ENCODE data around the gene MGA.

The MGA gene

DNA sequence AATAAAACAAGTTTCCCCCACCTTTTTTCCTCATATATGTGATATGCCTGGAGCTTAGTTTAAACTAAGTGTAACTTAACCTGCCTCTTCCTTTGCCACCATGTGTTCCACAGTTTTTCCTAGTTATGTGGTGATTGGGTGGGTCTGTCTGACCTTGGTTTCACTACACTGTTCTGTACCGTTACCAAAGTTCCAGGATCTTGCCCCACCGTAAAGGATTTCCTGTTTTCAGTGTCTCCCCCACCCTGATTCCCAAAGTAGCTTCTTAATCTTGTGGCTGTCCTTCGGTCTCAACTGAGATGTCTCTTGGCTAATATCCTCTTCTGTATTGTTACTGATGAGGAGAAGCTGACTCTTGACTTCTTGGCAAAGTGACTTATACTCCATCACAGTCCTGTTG lies 6.4 kb upstream of the MGA start:
- ATAC-seq, result no peak
- no peak for TF ChIP-seq ISL1 (CRISPR knock-in tag; IDR thresholded peaks at IDR 0.05)

DNA sequence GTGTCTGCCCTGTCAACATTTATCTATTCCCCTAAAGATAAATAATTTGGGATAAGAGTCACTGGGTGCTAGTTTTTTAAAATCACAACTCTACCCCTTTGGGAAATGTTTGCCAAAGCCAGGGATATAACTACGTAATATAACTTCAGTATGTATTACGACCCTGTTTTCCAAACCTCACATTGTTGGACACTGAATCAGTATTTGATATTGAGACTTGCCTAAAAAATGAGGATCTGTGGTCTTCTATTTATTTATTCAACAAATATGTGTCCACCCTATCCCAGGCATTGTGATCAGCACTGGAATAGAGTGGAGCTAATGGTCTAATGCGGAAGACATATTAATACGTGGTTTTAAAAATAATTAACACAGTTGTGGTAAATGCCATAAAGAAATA lies 4.5 kb upstream of the MGA start:
- ATAC-seq, result no peak
- TF ChIP-seq, protein P1, sequence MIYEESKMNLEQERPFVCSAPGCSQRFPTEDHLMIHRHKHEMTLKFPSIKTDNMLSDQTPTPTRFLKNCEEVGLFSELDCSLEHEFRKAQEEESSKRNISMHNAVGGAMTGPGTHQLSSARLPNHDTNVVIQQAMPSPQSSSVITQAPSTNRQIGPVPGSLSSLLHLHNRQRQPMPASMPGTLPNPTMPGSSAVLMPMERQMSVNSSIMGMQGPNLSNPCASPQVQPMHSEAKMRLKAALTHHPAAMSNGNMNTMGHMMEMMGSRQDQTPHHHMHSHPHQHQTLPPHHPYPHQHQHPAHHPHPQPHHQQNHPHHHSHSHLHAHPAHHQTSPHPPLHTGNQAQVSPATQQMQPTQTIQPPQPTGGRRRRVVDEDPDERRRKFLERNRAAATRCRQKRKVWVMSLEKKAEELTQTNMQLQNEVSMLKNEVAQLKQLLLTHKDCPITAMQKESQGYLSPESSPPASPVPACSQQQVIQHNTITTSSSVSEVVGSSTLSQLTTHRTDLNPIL (CRISPR knock-in tag; IDR thresholded peaks at IDR 0.05; ENCODE audit: low read depth), result no peak
- TF ChIP-seq, protein P2, sequence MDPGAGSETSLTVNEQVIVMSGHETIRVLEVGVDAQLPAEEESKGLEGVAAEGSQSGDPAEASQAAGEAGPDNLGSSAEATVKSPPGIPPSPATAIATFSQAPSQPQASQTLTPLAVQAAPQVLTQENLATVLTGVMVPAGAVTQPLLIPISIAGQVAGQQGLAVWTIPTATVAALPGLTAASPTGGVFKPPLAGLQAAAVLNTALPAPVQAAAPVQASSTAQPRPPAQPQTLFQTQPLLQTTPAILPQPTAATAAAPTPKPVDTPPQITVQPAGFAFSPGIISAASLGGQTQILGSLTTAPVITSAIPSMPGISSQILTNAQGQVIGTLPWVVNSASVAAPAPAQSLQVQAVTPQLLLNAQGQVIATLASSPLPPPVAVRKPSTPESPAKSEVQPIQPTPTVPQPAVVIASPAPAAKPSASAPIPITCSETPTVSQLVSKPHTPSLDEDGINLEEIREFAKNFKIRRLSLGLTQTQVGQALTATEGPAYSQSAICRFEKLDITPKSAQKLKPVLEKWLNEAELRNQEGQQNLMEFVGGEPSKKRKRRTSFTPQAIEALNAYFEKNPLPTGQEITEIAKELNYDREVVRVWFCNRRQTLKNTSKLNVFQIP (CRISPR knock-in tag; IDR thresholded peaks at IDR 0.05; ENCODE audit: borderline replicate concordance, low read depth), result no peak
- TF ChIP-seq GLIS3 (CRISPR knock-in tag; IDR thresholded peaks at IDR 0.05) (no peak), ZFP30 (CRISPR knock-in tag; IDR thresholded peaks at IDR 0.05) (no peak), BACH2 (CRISPR knock-in tag; IDR thresholded peaks at IDR 0.05; ENCODE audit: borderline replicate concordance) (no peak), ZC3H10 (CRISPR knock-in tag; IDR thresholded peaks at IDR 0.05) (no peak), ISL1 (CRISPR knock-in tag; IDR thresholded peaks at IDR 0.05) (no peak), SNAI2 (CRISPR knock-in tag; IDR thresholded peaks at IDR 0.05) (no peak), ZNF8 (CRISPR knock-in tag; IDR thresholded peaks at IDR 0.05) (no peak), PPARA (CRISPR knock-in tag; IDR thresholded peaks at IDR 0.05; ENCODE audit: borderline replicate concordance) (no peak), ZNF565 (CRISPR knock-in tag; conservative IDR thresholded peaks at IDR 0.05; ENCODE audit: low read depth) (no peak), RARB (CRISPR knock-in tag; IDR thresholded peaks at IDR 0.05) (no peak), ESRRG (CRISPR knock-in tag; IDR thresholded peaks at IDR 0.05) (no peak), TCF4 (CRISPR knock-in tag; IDR thresholded peaks at IDR 0.05; ENCODE audit: borderline replicate concordance) (no peak), OSR1 (CRISPR knock-in tag; IDR thresholded peaks at IDR 0.05) (no peak), ARNTL (CRISPR knock-in tag; IDR thresholded peaks at IDR 0.05; ENCODE audit: borderline replicate concordance, low read depth) (no peak)
- TF ChIP-seq, protein P3, sequence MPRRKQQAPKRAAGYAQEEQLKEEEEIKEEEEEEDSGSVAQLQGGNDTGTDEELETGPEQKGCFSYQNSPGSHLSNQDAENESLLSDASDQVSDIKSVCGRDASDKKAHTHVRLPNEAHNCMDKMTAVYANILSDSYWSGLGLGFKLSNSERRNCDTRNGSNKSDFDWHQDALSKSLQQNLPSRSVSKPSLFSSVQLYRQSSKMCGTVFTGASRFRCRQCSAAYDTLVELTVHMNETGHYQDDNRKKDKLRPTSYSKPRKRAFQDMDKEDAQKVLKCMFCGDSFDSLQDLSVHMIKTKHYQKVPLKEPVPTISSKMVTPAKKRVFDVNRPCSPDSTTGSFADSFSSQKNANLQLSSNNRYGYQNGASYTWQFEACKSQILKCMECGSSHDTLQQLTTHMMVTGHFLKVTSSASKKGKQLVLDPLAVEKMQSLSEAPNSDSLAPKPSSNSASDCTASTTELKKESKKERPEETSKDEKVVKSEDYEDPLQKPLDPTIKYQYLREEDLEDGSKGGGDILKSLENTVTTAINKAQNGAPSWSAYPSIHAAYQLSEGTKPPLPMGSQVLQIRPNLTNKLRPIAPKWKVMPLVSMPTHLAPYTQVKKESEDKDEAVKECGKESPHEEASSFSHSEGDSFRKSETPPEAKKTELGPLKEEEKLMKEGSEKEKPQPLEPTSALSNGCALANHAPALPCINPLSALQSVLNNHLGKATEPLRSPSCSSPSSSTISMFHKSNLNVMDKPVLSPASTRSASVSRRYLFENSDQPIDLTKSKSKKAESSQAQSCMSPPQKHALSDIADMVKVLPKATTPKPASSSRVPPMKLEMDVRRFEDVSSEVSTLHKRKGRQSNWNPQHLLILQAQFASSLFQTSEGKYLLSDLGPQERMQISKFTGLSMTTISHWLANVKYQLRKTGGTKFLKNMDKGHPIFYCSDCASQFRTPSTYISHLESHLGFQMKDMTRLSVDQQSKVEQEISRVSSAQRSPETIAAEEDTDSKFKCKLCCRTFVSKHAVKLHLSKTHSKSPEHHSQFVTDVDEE (CRISPR knock-in tag; IDR thresholded peaks at IDR 0.05), result no peak
- TF ChIP-seq, protein P4, sequence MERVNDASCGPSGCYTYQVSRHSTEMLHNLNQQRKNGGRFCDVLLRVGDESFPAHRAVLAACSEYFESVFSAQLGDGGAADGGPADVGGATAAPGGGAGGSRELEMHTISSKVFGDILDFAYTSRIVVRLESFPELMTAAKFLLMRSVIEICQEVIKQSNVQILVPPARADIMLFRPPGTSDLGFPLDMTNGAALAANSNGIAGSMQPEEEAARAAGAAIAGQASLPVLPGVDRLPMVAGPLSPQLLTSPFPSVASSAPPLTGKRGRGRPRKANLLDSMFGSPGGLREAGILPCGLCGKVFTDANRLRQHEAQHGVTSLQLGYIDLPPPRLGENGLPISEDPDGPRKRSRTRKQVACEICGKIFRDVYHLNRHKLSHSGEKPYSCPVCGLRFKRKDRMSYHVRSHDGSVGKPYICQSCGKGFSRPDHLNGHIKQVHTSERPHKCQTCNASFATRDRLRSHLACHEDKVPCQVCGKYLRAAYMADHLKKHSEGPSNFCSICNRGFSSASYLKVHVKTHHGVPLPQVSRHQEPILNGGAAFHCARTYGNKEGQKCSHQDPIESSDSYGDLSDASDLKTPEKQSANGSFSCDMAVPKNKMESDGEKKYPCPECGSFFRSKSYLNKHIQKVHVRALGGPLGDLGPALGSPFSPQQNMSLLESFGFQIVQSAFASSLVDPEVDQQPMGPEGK (CRISPR knock-in tag; IDR thresholded peaks at IDR 0.05; ENCODE audit: borderline replicate concordance), result no peak

DNA sequence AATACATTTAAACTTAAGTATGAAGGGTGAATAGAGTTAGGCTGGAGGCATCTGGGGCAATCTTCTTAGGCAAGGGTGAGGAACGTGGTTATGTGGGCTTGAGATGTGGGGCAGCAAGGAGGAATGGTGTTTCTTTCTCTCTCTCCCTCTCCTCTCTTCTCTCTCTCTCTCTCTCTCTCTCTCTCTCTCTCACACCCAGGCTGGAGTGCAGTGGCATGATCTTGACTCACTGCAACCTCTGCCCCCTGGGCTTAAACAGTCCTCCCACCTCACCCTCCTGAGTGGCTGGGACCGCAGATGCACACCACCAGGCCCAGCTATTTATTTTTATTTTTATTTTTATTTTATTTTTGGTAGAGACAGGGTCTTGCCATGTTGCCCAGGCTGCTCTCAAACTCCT lies 4.0 kb upstream of the MGA start:
- no peak for TF ChIP-seq ZNF70 (CRISPR knock-in tag; IDR thresholded peaks at IDR 0.05)
- TF ChIP-seq, protein P5, sequence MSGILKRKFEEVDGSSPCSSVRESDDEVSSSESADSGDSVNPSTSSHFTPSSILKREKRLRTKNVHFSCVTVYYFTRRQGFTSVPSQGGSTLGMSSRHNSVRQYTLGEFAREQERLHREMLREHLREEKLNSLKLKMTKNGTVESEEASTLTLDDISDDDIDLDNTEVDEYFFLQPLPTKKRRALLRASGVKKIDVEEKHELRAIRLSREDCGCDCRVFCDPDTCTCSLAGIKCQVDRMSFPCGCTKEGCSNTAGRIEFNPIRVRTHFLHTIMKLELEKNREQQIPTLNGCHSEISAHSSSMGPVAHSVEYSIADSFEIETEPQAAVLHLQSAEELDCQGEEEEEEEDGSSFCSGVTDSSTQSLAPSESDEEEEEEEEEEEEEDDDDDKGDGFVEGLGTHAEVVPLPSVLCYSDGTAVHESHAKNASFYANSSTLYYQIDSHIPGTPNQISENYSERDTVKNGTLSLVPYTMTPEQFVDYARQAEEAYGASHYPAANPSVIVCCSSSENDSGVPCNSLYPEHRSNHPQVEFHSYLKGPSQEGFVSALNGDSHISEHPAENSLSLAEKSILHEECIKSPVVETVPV (CRISPR knock-in tag; IDR thresholded peaks at IDR 0.05), result no peak
- TF ChIP-seq TOX (CRISPR knock-in tag; IDR thresholded peaks at IDR 0.05; ENCODE audit: borderline replicate concordance), result no peak
- TF ChIP-seq GLIS3 (CRISPR knock-in tag; IDR thresholded peaks at IDR 0.05), result no peak
- TF ChIP-seq TCF4 (CRISPR knock-in tag; IDR thresholded peaks at IDR 0.05; ENCODE audit: borderline replicate concordance), result no peak
- TF ChIP-seq CSDC2 (CRISPR knock-in tag; IDR thresholded peaks at IDR 0.05), result no peak
- no peak for TF ChIP-seq SNAI2 (CRISPR knock-in tag; IDR thresholded peaks at IDR 0.05)
- TF ChIP-seq, protein P4 (CRISPR knock-in tag; IDR thresholded peaks at IDR 0.05; ENCODE audit: borderline replicate concordance), result no peak
- no peak for TF ChIP-seq ZC3H10 (CRISPR knock-in tag; IDR thresholded peaks at IDR 0.05)
- TF ChIP-seq ISL1 (CRISPR knock-in tag; IDR thresholded peaks at IDR 0.05), result no peak
- TF ChIP-seq RARB (CRISPR knock-in tag; IDR thresholded peaks at IDR 0.05), result no peak
- no peak for TF ChIP-seq BACH2 (CRISPR knock-in tag; IDR thresholded peaks at IDR 0.05; ENCODE audit: borderline replicate concordance)
- no peak for ATAC-seq

Measured in SK-N-SH treated with all-trans-retinoic acid at 6 μM for 48 hours (cell line).